H9 (cell line): Measurements from ENCODE around the gene ZCCHC7. TPM values are rescaled to one million over a fixed set of nuclear protein-coding genes. Genes with fewer than 3 reads are reported as not detected.

Source experiments
- DNase-seq: peaks from one replicate; pipeline ENCODE4 v3.0.0-alpha.2; 2017
- H2AFZ ChIP-seq: one replicate; pipeline ENCODE4 v1.6.1; 2013; ENCODE audit warnings: mild to moderate bottlenecking, low read length, control low read depth, moderate library complexity
- H2AK5ac ChIP-seq: 2 replicates; pipeline ENCODE4 v1.6.1; 2013; ENCODE audit warnings: low read length, control low read depth, mixed read lengths; ENCODE audit not compliant: insufficient read length
- H2BK120ac ChIP-seq: one replicate; pipeline ENCODE4 v1.6.1; 2013; ENCODE audit warnings: low read depth, mild to moderate bottlenecking, low read length, control low read depth, inconsistent platforms; ENCODE audit not compliant: poor library complexity, severe bottlenecking
- H2BK12ac ChIP-seq: 2 replicates; pipeline ENCODE4 v1.6.1; 2013; ENCODE audit warnings: low read length, control low read depth, mixed read lengths, low read depth; ENCODE audit not compliant: insufficient read length
- H2BK15ac ChIP-seq: 2 replicates; pipeline ENCODE4 v1.6.1; 2013; ENCODE audit warnings: low read depth, low read length, control low read depth
- H2BK20ac ChIP-seq: one replicate; pipeline ENCODE4 v1.6.1; 2013; ENCODE audit warnings: low read depth, mild to moderate bottlenecking, low read length, control low read depth, inconsistent platforms; ENCODE audit not compliant: poor library complexity, severe bottlenecking
- H2BK5ac ChIP-seq: 2 replicates; pipeline ENCODE4 v1.6.1; 2013; ENCODE audit warnings: low read length, control low read depth, mixed read lengths; ENCODE audit not compliant: insufficient read length
- H3K14ac ChIP-seq: 2 replicates; pipeline ENCODE4 v1.6.1; 2013; ENCODE audit warnings: low read length, control low read depth; ENCODE audit not compliant: insufficient read depth
- H3K18ac ChIP-seq: 2 replicates; pipeline ENCODE4 v1.6.1; 2013; ENCODE audit warnings: low read depth, mild to moderate bottlenecking, mixed read lengths, low read length, control low read depth; ENCODE audit not compliant: insufficient read length
- H3K23ac ChIP-seq: 2 replicates; pipeline ENCODE4 v1.6.1; 2013; ENCODE audit warnings: low read length, control low read depth, mixed read lengths, low read depth; ENCODE audit not compliant: insufficient read length
- H3K23me2 ChIP-seq: 2 replicates; pipeline ENCODE4 v1.6.1; 2013; ENCODE audit warnings: low read depth, mild to moderate bottlenecking, mixed read lengths, low read length, control low read depth; ENCODE audit not compliant: insufficient read length, poor library complexity, severe bottlenecking
- H3K27ac ChIP-seq: 2 replicates; pipeline ENCODE4 v1.5.1; 2013; ENCODE audit warnings: low read length, control low read depth, mixed read lengths, low read depth; ENCODE audit not compliant: insufficient read length
- H3K27me3 ChIP-seq: 2 replicates; pipeline ENCODE4 v1.6.1; 2013; ENCODE audit warnings: low read length, control low read depth, inconsistent platforms; ENCODE audit not compliant: insufficient read depth
- H3K4ac ChIP-seq: 2 replicates; pipeline ENCODE4 v1.6.1; 2013; ENCODE audit warnings: low read depth, mild to moderate bottlenecking, control low read depth, inconsistent platforms, low read length, moderate library complexity
- H3K4me1 ChIP-seq: 2 replicates; pipeline ENCODE4 v1.6.1; 2013; ENCODE audit warnings: low read length, control low read depth, inconsistent platforms; ENCODE audit not compliant: insufficient read depth
- H3K4me2 ChIP-seq: 2 replicates; pipeline ENCODE4 v1.6.1; 2013; ENCODE audit warnings: low read length, control low read depth, mixed read lengths; ENCODE audit not compliant: insufficient read length, insufficient read depth
- H3K56ac ChIP-seq: 2 replicates; pipeline ENCODE4 v1.6.1; 2013; ENCODE audit warnings: low read depth, mild to moderate bottlenecking, mixed read lengths, low read length, control low read depth; ENCODE audit not compliant: insufficient read length
- H3K79me1 ChIP-seq: 2 replicates; pipeline ENCODE4 v1.6.1; 2013; ENCODE audit warnings: low read depth, mild to moderate bottlenecking, moderate library complexity, low read length, control low read depth, inconsistent platforms; ENCODE audit not compliant: insufficient read depth, poor library complexity, severe bottlenecking
- H3K79me2 ChIP-seq: 2 replicates; pipeline ENCODE4 v1.6.1; 2013; ENCODE audit warnings: low read length, control low read depth, inconsistent platforms; ENCODE audit not compliant: insufficient read depth
- H3K9ac ChIP-seq: 2 replicates; pipeline ENCODE4 v1.6.1; 2013; ENCODE audit warnings: low read length, control low read depth, mixed read lengths; ENCODE audit not compliant: insufficient read length; ENCODE audit errors: extremely low read depth
- H3K9me3 ChIP-seq: one replicate; pipeline ENCODE4 v1.6.1; 2013; ENCODE audit warnings: low read depth, low read length, inconsistent platforms; ENCODE audit not compliant: control insufficient read depth
- H3T11ph ChIP-seq: one replicate; pipeline ENCODE4 v1.6.1; 2013; ENCODE audit warnings: mild to moderate bottlenecking, low read length, control low read depth, inconsistent platforms
- H4K20me1 ChIP-seq: one replicate; pipeline ENCODE4 v1.6.1; 2013; ENCODE audit not compliant: control insufficient read depth, insufficient read length, insufficient read depth
- H4K5ac ChIP-seq: 2 replicates; pipeline ENCODE4 v1.6.1; 2013; ENCODE audit warnings: low read depth, mild to moderate bottlenecking, mixed read lengths, low read length, control low read depth; ENCODE audit not compliant: insufficient read length
- H4K8ac ChIP-seq: replicated peaks from 2 replicates; pipeline ENCODE4 v1.6.1; 2013; ENCODE audit warnings: low read length, control low read depth, mixed read lengths, low read depth; ENCODE audit not compliant: insufficient read length
- H4K91ac ChIP-seq: 2 replicates; pipeline ENCODE4 v1.6.1; 2013; ENCODE audit warnings: low read depth, mild to moderate bottlenecking, moderate library complexity, mixed read lengths, low read length, control low read depth; ENCODE audit not compliant: insufficient read length
- H3K27ac Mint-ChIP-seq, 3 experiments: 2 replicates in 2 of 3; 3 replicates in 1 of 3; pipeline ENCODE4 v1.8.0; 2020 to 2021; ENCODE audit warnings: mixed read lengths in 3 of 3, mild to moderate bottlenecking in 1 of 3, moderate library complexity in 1 of 3
- H3K27me3 Mint-ChIP-seq: 2 replicates; pipeline ENCODE4 v1.8.0; 2021; ENCODE audit warnings: low read depth, mild to moderate bottlenecking, moderate library complexity, mixed read lengths
- H3K36me3 Mint-ChIP-seq, 3 experiments: 2 replicates in 2 of 3; 3 replicates in 1 of 3; pipeline ENCODE4 v1.8.0; 2020 to 2021; ENCODE audit warnings: low read depth in 3 of 3, mixed read lengths in 3 of 3; ENCODE audit not compliant: insufficient read depth in 1 of 3
- H3K4me1 Mint-ChIP-seq, 2 experiments: 2 replicates each; pipeline ENCODE4 v1.8.0; 2020; ENCODE audit warnings: mixed read lengths in 2 of 2
- H3K4me3 Mint-ChIP-seq, 2 experiments: 2 replicates in 1 of 2; 3 replicates in 1 of 2; pipeline ENCODE4 v1.8.0; 2020 to 2021; ENCODE audit warnings: mild to moderate bottlenecking in 2 of 2, mixed read lengths in 2 of 2, moderate library complexity in 1 of 2
- H3K9me3 Mint-ChIP-seq, 2 experiments: 2 replicates in 1 of 2; 3 replicates in 1 of 2; pipeline ENCODE4 v1.8.0; 2020; ENCODE audit warnings: mild to moderate bottlenecking in 2 of 2, mixed read lengths in 2 of 2, moderate library complexity in 1 of 2
- WGBS: extraction: QIAGEN DNeasy Blood & Tissue Kit; methylation state at CpG from one replicate; pipeline ENCODE4 v1.1.7; 2013; ENCODE audit warnings: missing lambda C conversion rate, low lambda C conversion rate, mixed read lengths; ENCODE audit not compliant: insufficient read length; ENCODE audit errors: extremely low coverage; 5-methylcytosine and 5-hydroxymethylcytosine counted together
- total RNA-seq: library from RNA; stranded (reverse); gene quantifications from 2 replicates; pipeline ENCODE4 v1.2.1, GENCODE V29; 2021
- TF ChIP-seq, protein P1 (sequence below): fragments of 200-600 bp; sonication (generic); conservative IDR thresholded peaks from 3 replicates; pipeline ENCODE4 v1.8.0; 2021; ENCODE audit warnings: antibody characterized with exemption, mild to moderate bottlenecking

Gene ZCCHC7
- total RNA-seq, 1 experiment from 2014 or later: 20.3 TPM

DNA sequence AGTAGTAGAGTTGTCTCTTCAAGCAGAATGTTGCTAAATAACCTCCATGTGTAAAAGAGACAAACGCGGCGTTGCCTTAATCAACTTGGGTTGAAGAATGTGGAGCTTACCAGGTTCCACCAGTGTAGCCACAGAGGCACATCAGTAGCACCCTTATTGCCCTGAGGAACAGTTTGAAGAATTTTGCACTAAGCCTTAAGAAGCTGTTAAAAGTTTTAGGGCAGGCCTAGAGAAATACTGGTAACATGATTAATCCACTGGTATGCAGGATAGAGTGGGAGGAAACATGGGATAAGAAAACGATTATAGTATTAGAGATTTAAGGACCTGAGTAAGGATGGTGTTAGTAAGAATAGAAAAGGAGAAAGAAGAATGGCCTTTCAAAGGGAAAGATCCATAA, 100.6 kb downstream of the ZCCHC7 start:
- Mint-ChIP-seq H3K4me1 (peaks cover 11 to 17% of the 10 kb centered on the region in 2 experiments), H3K36me3 (no peaks in the 10 kb centered on the region)
- no peaks in the 10 kb centered on the region for H4K20me1 ChIP-seq

More for the DNA sequence above, 100.6 kb downstream of the ZCCHC7 start:
- no peak overlapping the region for H3T11ph ChIP-seq
- H3K14ac ChIP-seq: no peak overlapping the region
- peaks cover 2% of the 10 kb centered on the region; the same call in 1 of the 2 replicates for H3K4me1 ChIP-seq
- H3K27me3 Mint-ChIP-seq: no peaks in the 10 kb centered on the region
- no peaks in the 10 kb centered on the region for H3K79me1 ChIP-seq
- H3K9ac ChIP-seq: no peak overlapping the region
- H3K27ac ChIP-seq: no peak overlapping the region
- H3K27ac Mint-ChIP-seq: no peak overlapping the region; a peak in 1 of 7 replicates
- no peak overlapping the region for H3K4me2 ChIP-seq
- H4K91ac ChIP-seq: no peak overlapping the region
- TF ChIP-seq, protein P1, sequence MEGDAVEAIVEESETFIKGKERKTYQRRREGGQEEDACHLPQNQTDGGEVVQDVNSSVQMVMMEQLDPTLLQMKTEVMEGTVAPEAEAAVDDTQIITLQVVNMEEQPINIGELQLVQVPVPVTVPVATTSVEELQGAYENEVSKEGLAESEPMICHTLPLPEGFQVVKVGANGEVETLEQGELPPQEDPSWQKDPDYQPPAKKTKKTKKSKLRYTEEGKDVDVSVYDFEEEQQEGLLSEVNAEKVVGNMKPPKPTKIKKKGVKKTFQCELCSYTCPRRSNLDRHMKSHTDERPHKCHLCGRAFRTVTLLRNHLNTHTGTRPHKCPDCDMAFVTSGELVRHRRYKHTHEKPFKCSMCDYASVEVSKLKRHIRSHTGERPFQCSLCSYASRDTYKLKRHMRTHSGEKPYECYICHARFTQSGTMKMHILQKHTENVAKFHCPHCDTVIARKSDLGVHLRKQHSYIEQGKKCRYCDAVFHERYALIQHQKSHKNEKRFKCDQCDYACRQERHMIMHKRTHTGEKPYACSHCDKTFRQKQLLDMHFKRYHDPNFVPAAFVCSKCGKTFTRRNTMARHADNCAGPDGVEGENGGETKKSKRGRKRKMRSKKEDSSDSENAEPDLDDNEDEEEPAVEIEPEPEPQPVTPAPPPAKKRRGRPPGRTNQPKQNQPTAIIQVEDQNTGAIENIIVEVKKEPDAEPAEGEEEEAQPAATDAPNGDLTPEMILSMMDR: no peak
- H3K9me3 ChIP-seq: no peaks in the 10 kb centered on the region
- no peak overlapping the region for H2BK20ac ChIP-seq
- H2BK15ac ChIP-seq: no peak overlapping the region
- DNase-seq: no peak
- no peak overlapping the region for H3K4me3 Mint-ChIP-seq
- H3K23ac ChIP-seq: no peak overlapping the region
- H3K23me2 ChIP-seq: no peaks in the 10 kb centered on the region
- H3K18ac ChIP-seq: no peak overlapping the region
- H3K79me2 ChIP-seq: no peaks in the 10 kb centered on the region
- H3K56ac ChIP-seq: no peak overlapping the region
- H3K9me3 Mint-ChIP-seq: no peaks in the 10 kb centered on the region
- no peak overlapping the region for H4K8ac ChIP-seq
- no peak overlapping the region for H2AK5ac ChIP-seq
- no CpG with 5 or more reads among the region's 4 CpGs for WGBS
- H2BK120ac ChIP-seq: no peak overlapping the region
- H2BK12ac ChIP-seq: no peak overlapping the region
- H2AFZ ChIP-seq: no peak overlapping the region
- no peak overlapping the region for H2BK5ac ChIP-seq
- no peaks in the 10 kb centered on the region for H3K27me3 ChIP-seq
- no peak overlapping the region for H3K4ac ChIP-seq
- H4K5ac ChIP-seq: no peak overlapping the region
